H1 (cell line): ENCODE data around the gene POLE. TPM values are rescaled to one million over a fixed set of nuclear protein-coding genes. Genes with fewer than 3 reads are reported as not detected.

Experiments
- ASH2L ChIP-seq: fragments of 200-600, 300-600 bp; sonication (generic); IDR thresholded peaks from one replicate; pipeline ENCODE4 v1.7.1; 2017; ENCODE audit warnings: low read length
- CHD7 ChIP-seq: fragments of 300-600 bp; sonication (generic); IDR thresholded peaks from 2 replicates; pipeline ENCODE4 v1.7.1; 2012; ENCODE audit warnings: low read length, moderate library complexity, mild to moderate bottlenecking, inconsistent platforms; ENCODE audit not compliant: insufficient replicate concordance
- EGR1 ChIP-seq: IDR thresholded peaks from 2 replicates; pipeline ENCODE4 v1.6.1; 2011; ENCODE audit warnings: low read depth, low read length, borderline replicate concordance
- EP300 ChIP-seq, 2 experiments: IDR thresholded peaks; 1 replicate in 1 of 2; 2 replicates in 1 of 2; pipeline ENCODE4 v1.6.1; 2011 to 2012; ENCODE audit warnings: low read depth in 2 of 2, low read length in 2 of 2, mild to moderate bottlenecking in 2 of 2, borderline replicate concordance in 1 of 2, inconsistent platforms in 1 of 2, moderate library complexity in 1 of 2
- KDM1A ChIP-seq: fragments of 200-600, 300-600 bp; sonication (generic); IDR thresholded peaks from 2 replicates; pipeline ENCODE4 v1.7.1; 2016; ENCODE audit warnings: mild to moderate bottlenecking, low read length, borderline replicate concordance
- KDM4A ChIP-seq: IDR thresholded peaks from one replicate; pipeline ENCODE4 v1.7.1; 2012; ENCODE audit warnings: low read depth, mild to moderate bottlenecking, moderate library complexity, low read length, inconsistent platforms; ENCODE audit not compliant: severe bottlenecking
- SAP30 ChIP-seq: fragments of 300-600 bp; sonication (generic); IDR thresholded peaks from 2 replicates; pipeline ENCODE4 v1.7.1; 2012; ENCODE audit warnings: low read length, moderate library complexity, mild to moderate bottlenecking, inconsistent platforms; ENCODE audit not compliant: insufficient read depth, insufficient replicate concordance
- USF2 ChIP-seq: IDR thresholded peaks from 2 replicates; pipeline ENCODE4 v1.6.1; 2011; ENCODE audit warnings: low read length, improper control_type of control experiment
- polyA plus RNA-seq, 7 experiments: library from polyadenylated mRNA; depleted of rRNA in 3 of 7; stranded (reverse) in 5 of 7; unstranded in 2 of 7; fragments of >200 nt in 5 of 7; fragments of 200-250 nt in 2 of 7; gene quantifications; 1 replicate in 5 of 7; 2 replicates in 1 of 7; 4 replicates in 1 of 7; pipeline versions ENCODE4 v1.2.1 to v1.2.3, GENCODE V29; 2011 to 2013; ENCODE audit warnings: missing spikeins in 2 of 7, mixed read lengths in 2 of 7
- total RNA-seq: library from RNA; stranded (reverse); fragmentation: NEBNext Ultra II Directional; extraction: Animal tissue kit (Norgen Biotek cat#: 25700); gene quantifications from 2 replicates; pipeline ENCODE4 v1.2.1, GENCODE V29; 2021

Gene POLE
- total and polyA plus RNA-seq, 2 of the 8 experiments (the other 6 are each of a cell fraction or from before 2014, with no cell fraction given) = 59.7 to 115 TPM

GRCh38 chr12:132617822-132618682 lies 69.1 kb downstream of the POLE start (continued):
- no peak for TF ChIP-seq CHD7
- no peak for TF ChIP-seq EGR1
- no peak for TF ChIP-seq KDM4A
- no peak for TF ChIP-seq ASH2L
- no peak for TF ChIP-seq KDM1A
- TF ChIP-seq SAP30 = no peak
- peak in 1 of 2 experiments; percentile 23; a peak in 1 of 3 replicates for TF ChIP-seq EP300 (IDR thresholded peaks at IDR 0.05; ENCODE audit: borderline replicate concordance in 1 of 2, low read depth in 2 of 2, low read length in 2 of 2)
- TF ChIP-seq USF2 = no peak
